DMS53 (cell line): ENCODE data around the gene AOX1.
A peak's percentile ranks its signal among the peaks of the same experiment; 100 is the strongest.
"Not testable (repeated sequence)": the region's sequence is repeated elsewhere in the genome, so short reads cannot be mapped to it uniquely, and the experiment has no call there.

Source experiments
- DNase-seq: peaks from one replicate; lab custom pipeline; 2025; lab: John Stamatoyannopoulos, UW

AOX1 gene

GRCh38 chr2:200602584-200602983, 16.8 kb downstream of the AOX1 start:
- DNase-seq = no peak

- peak; percentile 20 for DNase-seq
Measured at GRCh38 chr2:200603972-200604371, 18.2 kb downstream of the AOX1 start.

- no peak for DNase-seq
Measured at GRCh38 chr2:200604571-200605255, 18.9 kb downstream of the AOX1 start.

GRCh38 chr2:200608341-200609027, 22.7 kb downstream of the AOX1 start:
- no peak for DNase-seq

- DNase-seq = no peak
Measured at GRCh38 chr2:200609028-200609614, 23.3 kb downstream of the AOX1 start.

GRCh38 chr2:200610217-200610616, 24.4 kb downstream of the AOX1 start:
- not testable (repeated sequence) for DNase-seq

- peak; percentile 62 for DNase-seq
Measured at GRCh38 chr2:200613692-200614091, 27.9 kb downstream of the AOX1 start.

GRCh38 chr2:200614249-200614648, 28.4 kb downstream of the AOX1 start:
- DNase-seq = no peak

- DNase-seq = peak; percentile 26
Measured at GRCh38 chr2:200615247-200615646, 29.4 kb downstream of the AOX1 start.

GRCh38 chr2:200616193-200616592, 30.4 kb downstream of the AOX1 start:
- DNase-seq = peak; percentile 12

GRCh38 chr2:200616656-200617055, 30.8 kb downstream of the AOX1 start:
- DNase-seq = no peak

- DNase-seq = no peak
Measured at GRCh38 chr2:200617156-200618053, 31.6 kb downstream of the AOX1 start.

GRCh38 chr2:200618054-200618419, 32.2 kb downstream of the AOX1 start:
- no peak for DNase-seq

GRCh38 chr2:200618590-200619021, 32.8 kb downstream of the AOX1 start:
- peak; percentile 46 for DNase-seq

GRCh38 chr2:200619279-200619678, 33.5 kb downstream of the AOX1 start:
- DNase-seq = no peak

GRCh38 chr2:200620606-200621390, 35.0 kb downstream of the AOX1 start:
- DNase-seq = no peak

- no peak for DNase-seq
Measured at GRCh38 chr2:200622106-200622505, 36.3 kb downstream of the AOX1 start.

GRCh38 chr2:200624026-200624425, 38.2 kb downstream of the AOX1 start:
- DNase-seq = no peak

- no peak for DNase-seq
Measured at GRCh38 chr2:200624658-200625057, 38.8 kb downstream of the AOX1 start.

GRCh38 chr2:200625282-200625681, 39.5 kb downstream of the AOX1 start:
- DNase-seq = no peak

GRCh38 chr2:200625958-200626363, 40.1 kb downstream of the AOX1 start:
- DNase-seq = no peak
